Measurements from ENCODE around the gene PIP4K2A. TPM values are rescaled to one million over a fixed set of nuclear protein-coding genes. Genes with fewer than 3 reads are reported as not detected.

PIP4K2A gene
- total RNA-seq, 6 donors from 2014 or later: 20.5 to 70.2 (median 34.4) TPM

DNA sequence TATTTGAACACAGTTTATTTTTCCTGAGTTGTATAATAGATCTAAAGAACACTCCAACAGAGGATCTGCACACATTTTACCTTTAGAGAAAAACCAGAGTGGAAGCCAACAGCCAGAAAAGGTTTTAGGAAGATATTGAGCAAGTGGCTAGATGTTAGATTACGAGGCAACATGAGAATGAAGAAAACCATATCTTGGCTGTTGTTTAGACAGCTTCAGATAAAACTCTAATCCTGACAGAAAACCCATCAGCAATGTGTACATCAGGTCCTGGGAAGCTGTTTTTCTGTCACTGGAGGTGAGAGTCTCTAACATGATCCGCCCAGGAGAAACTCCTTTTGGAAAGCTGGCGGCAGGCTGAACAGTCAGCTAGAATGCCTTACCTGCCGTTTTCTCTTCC, 209.6 kb downstream of the PIP4K2A start:
- WGBS, 2 donors: 81 to 86% methylated on average over 4 of the region's 4 CpGs
- Histone ChIP-seq H3K27me3 (no peaks in the 10 kb centered on the region), H3K4me3 (no peak overlapping the region), H3K4me1 (no peaks in the 10 kb centered on the region), H3K9me3 (peaks cover 0 to 3% (median 0%) of the 10 kb centered on the region in 4 donors), H3K27ac (no peak overlapping the region), H3K36me3 (no peaks in the 10 kb centered on the region)
- ATAC-seq (ENCODE audit: low FRiP score in 2 of 2): no peak
- no peak for DNase-seq
- TF ChIP-seq, protein P1, sequence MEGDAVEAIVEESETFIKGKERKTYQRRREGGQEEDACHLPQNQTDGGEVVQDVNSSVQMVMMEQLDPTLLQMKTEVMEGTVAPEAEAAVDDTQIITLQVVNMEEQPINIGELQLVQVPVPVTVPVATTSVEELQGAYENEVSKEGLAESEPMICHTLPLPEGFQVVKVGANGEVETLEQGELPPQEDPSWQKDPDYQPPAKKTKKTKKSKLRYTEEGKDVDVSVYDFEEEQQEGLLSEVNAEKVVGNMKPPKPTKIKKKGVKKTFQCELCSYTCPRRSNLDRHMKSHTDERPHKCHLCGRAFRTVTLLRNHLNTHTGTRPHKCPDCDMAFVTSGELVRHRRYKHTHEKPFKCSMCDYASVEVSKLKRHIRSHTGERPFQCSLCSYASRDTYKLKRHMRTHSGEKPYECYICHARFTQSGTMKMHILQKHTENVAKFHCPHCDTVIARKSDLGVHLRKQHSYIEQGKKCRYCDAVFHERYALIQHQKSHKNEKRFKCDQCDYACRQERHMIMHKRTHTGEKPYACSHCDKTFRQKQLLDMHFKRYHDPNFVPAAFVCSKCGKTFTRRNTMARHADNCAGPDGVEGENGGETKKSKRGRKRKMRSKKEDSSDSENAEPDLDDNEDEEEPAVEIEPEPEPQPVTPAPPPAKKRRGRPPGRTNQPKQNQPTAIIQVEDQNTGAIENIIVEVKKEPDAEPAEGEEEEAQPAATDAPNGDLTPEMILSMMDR (IDR thresholded peaks at IDR 0.05): no peak
- TF ChIP-seq POLR2AphosphoS5 (IDR thresholded peaks at IDR 0.05): no peak
- TF ChIP-seq POLR2A (IDR thresholded peaks at IDR 0.05): no peak
- TF ChIP-seq EP300 (IDR thresholded peaks at IDR 0.05): no peak

- H3K9me3 ChIP-seq: no peaks in the 10 kb centered on the region
- H3K4me3 ChIP-seq: no peak overlapping the region
- no peaks in the 10 kb centered on the region for H3K4me1 ChIP-seq
- 78 to 83% methylated on average over 9 of the region's 9 CpGs for WGBS, 2 donors
- TF ChIP-seq POLR2A (IDR thresholded peaks at IDR 0.05) (no peak), POLR2AphosphoS5 (IDR thresholded peaks at IDR 0.05) (no peak), EP300 (IDR thresholded peaks at IDR 0.05) (no peak)
- TF ChIP-seq, protein P1 (IDR thresholded peaks at IDR 0.05): no peak
- no peak for DNase-seq
- H3K36me3 ChIP-seq: no peaks in the 10 kb centered on the region
- no peak overlapping the region for H3K27ac ChIP-seq
- no peaks in the 10 kb centered on the region for H3K27me3 ChIP-seq
- no peak for ATAC-seq (ENCODE audit: low FRiP score in 2 of 2)
Observed at GRCh38 chr10:22503315-22504088, 210.9 kb downstream of the PIP4K2A start.

DNA sequence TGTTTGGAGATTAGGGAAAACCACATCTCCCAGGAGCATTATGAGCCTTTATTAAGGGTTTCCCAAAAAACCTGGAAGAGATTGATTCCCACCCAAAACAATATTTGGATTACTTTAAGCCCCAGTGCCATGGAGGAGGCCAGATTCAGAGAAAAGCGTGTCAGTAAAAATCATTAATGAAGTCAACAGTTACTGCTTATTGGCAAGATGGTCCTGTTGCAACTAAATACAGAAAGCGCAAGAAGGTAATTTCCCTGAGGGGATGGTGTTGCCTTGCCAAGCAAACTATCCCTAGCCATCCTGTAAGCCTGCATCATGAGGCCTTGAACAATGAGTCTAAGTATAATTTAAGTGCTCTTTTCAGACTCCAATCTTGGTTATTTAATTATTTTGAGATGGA, 212.5 kb downstream of the PIP4K2A start:
- no peak overlapping the region for H3K4me3 ChIP-seq
- TF ChIP-seq, protein P1 (IDR thresholded peaks at IDR 0.05): no peak
- TF ChIP-seq POLR2AphosphoS5 (IDR thresholded peaks at IDR 0.05): no peak
- TF ChIP-seq POLR2A (IDR thresholded peaks at IDR 0.05): no peak
- no peak for TF ChIP-seq EP300 (IDR thresholded peaks at IDR 0.05)
- ATAC-seq (ENCODE audit: low FRiP score in 2 of 2) (no peak), DNase-seq (no peak)
- no peaks in the 10 kb centered on the region for H3K9me3 ChIP-seq
- H3K27me3 ChIP-seq: no peaks in the 10 kb centered on the region
- 95 to 98% methylated on average over 2 of the region's 2 CpGs for whole genome bisulfite sequencing, 2 donors
- no peaks in the 10 kb centered on the region for H3K4me1 ChIP-seq
- H3K36me3 ChIP-seq: no peaks in the 10 kb centered on the region
- H3K27ac ChIP-seq: no peak overlapping the region

DNA sequence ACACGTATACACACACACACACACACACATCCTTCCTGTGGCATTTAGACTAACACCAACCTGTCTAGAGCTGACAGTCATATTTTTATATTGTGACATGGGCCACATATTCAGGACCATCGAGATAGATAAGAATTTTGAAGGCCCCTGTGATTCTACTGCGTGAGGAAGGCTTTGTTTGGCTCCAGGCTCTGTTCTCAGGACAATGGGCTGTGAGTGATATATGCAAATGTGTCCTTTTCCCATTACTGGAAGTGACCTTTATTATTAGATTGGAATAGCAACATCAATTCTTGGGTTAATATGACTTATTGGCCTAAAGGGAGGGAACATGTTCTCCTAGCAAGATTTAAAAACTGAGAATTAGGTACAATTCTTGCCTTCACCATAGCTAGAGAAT, 213.0 kb downstream of the PIP4K2A start:
- no peaks in the 10 kb centered on the region for H3K36me3 ChIP-seq
- no peak for ATAC-seq (ENCODE audit: low FRiP score in 2 of 2)
- no peaks in the 10 kb centered on the region for H3K27me3 ChIP-seq
- H3K4me1 ChIP-seq: no peaks in the 10 kb centered on the region
- TF ChIP-seq POLR2AphosphoS5 (IDR thresholded peaks at IDR 0.05) (no peak), EP300 (IDR thresholded peaks at IDR 0.05) (no peak), POLR2A (IDR thresholded peaks at IDR 0.05) (no peak)
- TF ChIP-seq, protein P1 (IDR thresholded peaks at IDR 0.05): no peak
- no peak for DNase-seq
- H3K9me3 ChIP-seq: no peaks in the 10 kb centered on the region
- H3K27ac ChIP-seq: no peak overlapping the region
- no peak overlapping the region for H3K4me3 ChIP-seq
- WGBS, 2 donors: 45 to 56% methylated on average over 3 of the region's 3 CpGs
